Right cardiac atrium (tissue), 5 donors: ENCODE data around the gene KCNA3. TPM values are rescaled to one million over a fixed set of nuclear protein-coding genes. Genes with fewer than 3 reads are reported as not detected.

Experiments
- ATAC-seq, 2 donors: fragments of 200-7000 bp; cut with Tn5 transposase; one replicate each; pipeline versions ENCODE4 v1.8.0 to v1.9.1; 2020; ENCODE audit warnings: moderate library complexity in 2 of 2, mild to moderate bottlenecking in 1 of 2
- DNase-seq, 3 donors: peaks; one replicate each; pipeline ENCODE4 v3.0.0-alpha.2; 2020
- H3K27ac ChIP-seq: one replicate; pipeline ENCODE4 v1.5.1; 2013; ENCODE audit warnings: mild to moderate bottlenecking, low read length, control low read depth, moderate library complexity
- H3K27me3 ChIP-seq: one replicate; pipeline ENCODE4 v1.6.1; 2013; ENCODE audit not compliant: control insufficient read depth, insufficient read depth
- H3K4me1 ChIP-seq: one replicate; pipeline ENCODE4 v1.6.1; 2013; ENCODE audit warnings: low read length; ENCODE audit not compliant: control insufficient read depth, insufficient read depth
- H3K4me3 ChIP-seq: one replicate; pipeline ENCODE4 v1.5.1; 2013; ENCODE audit warnings: low read length, control low read depth
- H3K9me3 ChIP-seq: one replicate; pipeline ENCODE4 v1.6.1; 2013; ENCODE audit warnings: low read length; ENCODE audit not compliant: control insufficient read depth
- WGBS: extraction: QIAGEN DNeasy Blood & Tissue Kit; methylation state at CpG from one replicate; pipeline ENCODE4 v1.1.7; 2013; 5-methylcytosine and 5-hydroxymethylcytosine counted together
- intact Hi-C, 4 donors: fragments of 100-400 bp; cut with DNase I; formaldehyde crosslinking; loops; one replicate each; pipeline versions ENCODE4 v1.11.0 to v1.14.0; 2022 to 2023
- polyA plus RNA-seq: library from polyadenylated mRNA; stranded (reverse); fragments of 200-250 nt; gene quantifications from one replicate; pipeline ENCODE4 v1.2.3, GENCODE V29; 2013
- total RNA-seq, 4 donors: library from RNA; stranded (reverse); fragmentation: NEBNext Ultra II Directional; extraction: Animal tissue kit (Norgen Biotek cat#: 25700); gene quantifications; one replicate each; pipeline ENCODE4 v1.2.1, GENCODE V29; 2021
- donor health status: healthy with polysubstance abuse.
- donor health status: DM: no; HTN: yes; CAD: no.
- donor health status: DM: no; HTN: no; CAD: no.
- donor health status: DM: no; HTN: yes; CAD: no; lungs with severe emphysema.
- donor health status: DM: yes; HTN: yes; CAD: no.

KCNA3 gene
- total and polyA plus RNA-seq, 5 donors: 0.20 to 2.0 (median 0.56) TPM

- Histone ChIP-seq H3K4me3 (no peak overlapping the region), H3K9me3 (no peaks in the 10 kb centered on the region), H3K27me3 (no peaks in the 10 kb centered on the region), H3K4me1 (peaks cover under 1% of the 10 kb centered on the region), H3K27ac (no peak overlapping the region)
- DNase-seq (no peak), ATAC-seq (no peak)
- WGBS: 65% methylated on average over 1 of the region's 1 CpG
- intact Hi-C loops: no loop called here
Measured at GRCh38 chr1:110702260-110702659, 27.5 kb upstream of the KCNA3 start.

GRCh38 chr1:110700767-110701166 lies 26.0 kb upstream of the KCNA3 start:
- 85% methylated on average over 2 of the region's 2 CpGs for WGBS
- ATAC-seq (no peak), DNase-seq (no peak)
- Histone ChIP-seq H3K4me1 (no peaks in the 10 kb centered on the region), H3K27me3 (no peaks in the 10 kb centered on the region), H3K9me3 (no peaks in the 10 kb centered on the region), H3K4me3 (no peak overlapping the region), H3K27ac (no peak overlapping the region)
- intact Hi-C loops: no loop called here

- no peaks in the 10 kb centered on the region for H3K27me3 ChIP-seq
- 91% methylated on average over 4 of the region's 4 CpGs for WGBS
- no peak overlapping the region for H3K27ac ChIP-seq
- no peaks in the 10 kb centered on the region for H3K4me1 ChIP-seq
- intact Hi-C loops: no loop called here
- DNase-seq: no peak
- no peaks in the 10 kb centered on the region for H3K9me3 ChIP-seq
- no peak for ATAC-seq
- H3K4me3 ChIP-seq: no peak overlapping the region
Measured at GRCh38 chr1:110697606-110698005, 22.9 kb upstream of the KCNA3 start.

GRCh38 chr1:110696818-110697217 lies 22.1 kb upstream of the KCNA3 start:
- no peak for DNase-seq
- intact Hi-C loops: no loop called here
- no peaks in the 10 kb centered on the region for H3K4me1 ChIP-seq
- no peaks in the 10 kb centered on the region for H3K9me3 ChIP-seq
- H3K27me3 ChIP-seq: no peaks in the 10 kb centered on the region
- H3K4me3 ChIP-seq: no peak overlapping the region
- ATAC-seq: no peak
- H3K27ac ChIP-seq: no peak overlapping the region

- Histone ChIP-seq H3K27me3 (no peaks in the 10 kb centered on the region), H3K4me1 (no peaks in the 10 kb centered on the region), H3K9me3 (no peaks in the 10 kb centered on the region), H3K4me3 (no peak overlapping the region), H3K27ac (no peak overlapping the region)
- 83% methylated on average over 4 of the region's 4 CpGs for WGBS
- no peak for ATAC-seq
- no peak for DNase-seq
- intact Hi-C loops: no loop called here
Measured at GRCh38 chr1:110690709-110691365, 16.1 kb upstream of the KCNA3 start.

GRCh38 chr1:110689868-110690267 lies 15.1 kb upstream of the KCNA3 start:
- intact Hi-C loops: no loop called here
- no peaks in the 10 kb centered on the region for H3K27me3 ChIP-seq
- DNase-seq (no peak), ATAC-seq (no peak)
- no peaks in the 10 kb centered on the region for H3K4me1 ChIP-seq
- no peaks in the 10 kb centered on the region for H3K9me3 ChIP-seq
- no peak overlapping the region for H3K27ac ChIP-seq
- no peak overlapping the region for H3K4me3 ChIP-seq

- DNase-seq (no peak), ATAC-seq (no peak)
- Histone ChIP-seq H3K27me3 (no peaks in the 10 kb centered on the region), H3K4me3 (no peak overlapping the region), H3K9me3 (no peaks in the 10 kb centered on the region), H3K27ac (no peak overlapping the region), H3K4me1 (no peaks in the 10 kb centered on the region)
- intact Hi-C loops: no loop called here
- 57% methylated on average over 3 of the region's 3 CpGs for WGBS
Measured at GRCh38 chr1:110688514-110688913, 13.8 kb upstream of the KCNA3 start.

GRCh38 chr1:110687250-110687649 lies 12.5 kb upstream of the KCNA3 start:
- DNase-seq (no peak), ATAC-seq (no peak)
- no peaks in the 10 kb centered on the region for H3K27me3 ChIP-seq
- no peaks in the 10 kb centered on the region for H3K9me3 ChIP-seq
- intact Hi-C loops: no loop called here
- no peak overlapping the region for H3K4me3 ChIP-seq
- 64% methylated on average over 1 of the region's 1 CpG for WGBS
- H3K4me1 ChIP-seq: no peaks in the 10 kb centered on the region
- H3K27ac ChIP-seq: no peak overlapping the region

- ATAC-seq (no peak), DNase-seq (no peak)
- no peak overlapping the region for H3K27ac ChIP-seq
- H3K4me3 ChIP-seq: no peak overlapping the region
- no peaks in the 10 kb centered on the region for H3K4me1 ChIP-seq
- WGBS: 93% methylated on average over 4 of the region's 4 CpGs
- H3K27me3 ChIP-seq: no peaks in the 10 kb centered on the region
- intact Hi-C loops: no loop called here
- H3K9me3 ChIP-seq: no peaks in the 10 kb centered on the region
Measured at GRCh38 chr1:110686188-110686587, 11.4 kb upstream of the KCNA3 start.

GRCh38 chr1:110684491-110684890 lies 9.8 kb upstream of the KCNA3 start:
- WGBS: 50% methylated on average over 2 of the region's 2 CpGs
- H3K4me1 ChIP-seq: no peaks in the 10 kb centered on the region
- no peaks in the 10 kb centered on the region for H3K9me3 ChIP-seq
- no peak overlapping the region for H3K4me3 ChIP-seq
- intact Hi-C loops: no loop called here
- DNase-seq (no peak), ATAC-seq (no peak)
- H3K27me3 ChIP-seq: no peaks in the 10 kb centered on the region
- H3K27ac ChIP-seq: no peak overlapping the region

GRCh38 chr1:110682898-110683297 lies 8.2 kb upstream of the KCNA3 start:
- no peaks in the 10 kb centered on the region for H3K27me3 ChIP-seq

More at GRCh38 chr1:110682898-110683297, 8.2 kb upstream of the KCNA3 start:
- Histone ChIP-seq H3K9me3 (no peaks in the 10 kb centered on the region), H3K27ac (no peak overlapping the region), H3K4me1 (no peaks in the 10 kb centered on the region), H3K4me3 (no peak overlapping the region)
- DNase-seq: no peak
- intact Hi-C loops: no loop called here
- ATAC-seq: no peak
- WGBS: 83% methylated on average over 1 of the region's 1 CpG
